GM18502 (cell line): Measurements from ENCODE around the gene HTR2B.
"Not testable (repeated sequence)": the region's sequence is repeated elsewhere in the genome, so short reads cannot be mapped to it uniquely, and the experiment has no call there.

Source experiments
- ATAC-seq: cut with Tn5 transposase; IDR thresholded peaks from one replicate; pipeline ENCODE4 v1.9.1; 2021; ENCODE audit warnings: mild to moderate bottlenecking; ENCODE audit not compliant: unreplicated experiment, poor library complexity

The HTR2B gene

DNA sequence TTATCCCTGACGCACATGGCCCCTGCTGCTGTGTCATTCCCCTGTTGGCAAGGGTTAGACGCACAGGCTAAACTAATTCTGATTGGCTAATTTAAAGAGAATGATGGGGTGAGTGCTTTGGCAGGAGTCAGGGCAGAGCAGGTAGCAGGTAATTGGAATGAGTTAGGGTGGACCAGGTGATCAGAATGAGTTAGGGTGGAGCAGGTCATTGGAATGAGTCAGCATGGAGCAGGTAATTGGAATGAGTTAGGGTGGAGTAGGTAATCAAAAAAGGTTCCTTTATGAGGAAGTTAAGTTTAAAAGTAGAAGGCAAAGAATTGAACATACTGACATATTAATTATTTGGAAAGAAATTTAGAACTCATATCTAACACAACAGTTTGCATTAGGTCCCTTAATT lies 24.5 kb downstream of the HTR2B start:
- not testable (repeated sequence) for ATAC-seq

DNA sequence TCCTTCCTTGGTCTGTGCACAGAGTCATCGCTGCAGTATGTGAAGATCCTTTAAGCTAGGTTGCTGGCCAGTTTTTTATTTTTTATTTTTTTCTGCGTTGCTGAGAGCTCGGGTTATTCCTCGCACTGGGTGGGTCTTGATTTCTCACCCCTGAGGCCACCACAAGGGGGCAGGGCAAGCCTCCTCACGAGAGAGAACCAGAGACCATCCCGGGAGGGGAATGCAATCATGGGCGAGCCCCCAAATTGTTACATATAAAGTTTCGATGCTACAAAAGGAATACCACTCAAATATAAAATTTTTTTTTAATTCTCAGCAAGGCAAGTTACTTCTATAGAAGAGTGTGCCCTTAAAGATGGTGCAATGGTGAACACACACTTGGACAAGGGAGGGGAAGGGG lies 24.9 kb downstream of the HTR2B start:
- ATAC-seq: no peak

DNA sequence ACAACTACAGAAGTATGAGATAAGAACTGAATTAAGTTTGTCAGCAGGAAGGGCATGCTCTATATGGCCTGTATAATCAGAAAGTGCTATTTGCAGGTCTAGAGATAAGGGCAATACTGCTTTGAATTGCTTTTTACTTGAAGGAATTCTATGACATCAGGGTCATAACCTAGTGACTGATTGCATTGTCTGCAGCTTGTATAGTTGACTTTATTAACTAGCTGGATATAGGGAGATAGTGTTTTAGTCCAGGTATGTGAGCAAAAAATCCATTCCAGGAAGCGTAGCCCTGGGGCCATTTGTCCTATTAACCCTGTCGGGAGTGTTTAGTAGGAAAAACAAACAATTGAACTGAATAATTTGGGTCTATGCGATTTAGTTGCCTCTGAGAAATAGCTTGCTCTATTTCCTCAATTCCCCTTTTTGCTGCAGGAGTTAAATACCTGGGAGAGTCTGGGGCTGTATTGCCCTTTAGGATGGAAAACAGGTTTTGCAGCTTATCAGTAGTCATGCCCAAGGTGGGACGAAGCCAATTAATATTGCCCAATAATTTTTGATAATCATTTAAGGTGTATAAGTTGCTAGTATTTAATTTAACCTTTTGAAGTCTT lies 30.0 kb downstream of the HTR2B start:
- ATAC-seq: no peak

DNA sequence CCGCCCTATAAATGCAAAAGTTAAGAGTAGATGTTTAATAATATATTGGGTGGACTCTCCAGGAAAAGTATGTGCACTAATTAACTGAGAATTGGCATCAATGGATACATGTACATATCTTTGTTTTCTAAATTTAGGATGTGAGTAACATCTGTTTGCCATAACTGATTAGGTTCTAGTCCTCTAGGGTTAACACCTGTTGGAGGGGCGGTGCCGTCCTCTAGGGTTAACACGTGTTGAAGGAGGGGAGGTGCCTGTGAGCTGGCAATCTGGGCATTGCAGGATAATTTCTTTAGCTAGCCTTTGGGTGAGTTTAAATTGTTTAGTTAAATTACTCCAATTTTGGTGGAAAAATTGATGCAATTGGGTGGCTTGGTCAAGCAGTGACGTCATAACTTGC lies 30.9 kb downstream of the HTR2B start:
- no peak for ATAC-seq

DNA sequence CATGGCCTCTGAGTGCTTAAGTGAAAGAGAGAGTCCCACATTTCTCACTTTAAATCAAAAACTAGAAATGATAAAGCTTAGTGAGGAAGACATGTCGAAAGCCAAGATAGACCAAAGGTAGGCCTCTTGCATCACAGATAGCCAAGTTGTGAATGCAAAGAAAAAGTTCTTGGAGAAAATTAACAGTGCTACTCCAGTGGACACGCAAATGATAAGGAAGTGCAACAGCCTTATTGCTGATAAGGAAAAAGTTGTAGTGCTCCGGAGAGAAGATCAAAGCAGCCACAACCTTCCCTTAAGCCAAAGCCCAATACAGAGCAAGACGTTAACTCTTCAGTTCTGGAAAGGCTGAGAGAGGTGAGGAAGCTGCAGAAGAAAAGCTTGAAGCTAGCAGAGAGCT lies 36.1 kb downstream of the HTR2B start:
- no peak for ATAC-seq

DNA sequence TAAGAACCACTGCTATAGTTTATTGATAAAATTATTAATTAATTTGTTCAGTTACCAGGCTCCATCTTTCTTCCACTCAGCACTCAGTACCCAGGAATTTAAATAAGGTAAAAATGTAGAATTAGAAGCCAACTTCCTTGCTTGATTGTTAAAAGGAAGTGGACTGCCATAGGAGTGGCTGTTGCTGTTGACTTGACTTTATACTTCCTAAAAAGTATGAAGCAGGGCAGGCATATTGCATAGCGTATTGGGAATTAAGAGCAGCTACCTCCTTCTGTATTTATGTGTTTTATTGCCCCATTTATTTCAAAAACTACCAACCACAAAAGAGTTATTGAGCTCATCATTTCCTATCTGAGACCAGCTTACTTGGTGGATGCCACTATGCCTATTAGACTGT lies 40.3 kb downstream of the HTR2B start:
- ATAC-seq: no peak

DNA sequence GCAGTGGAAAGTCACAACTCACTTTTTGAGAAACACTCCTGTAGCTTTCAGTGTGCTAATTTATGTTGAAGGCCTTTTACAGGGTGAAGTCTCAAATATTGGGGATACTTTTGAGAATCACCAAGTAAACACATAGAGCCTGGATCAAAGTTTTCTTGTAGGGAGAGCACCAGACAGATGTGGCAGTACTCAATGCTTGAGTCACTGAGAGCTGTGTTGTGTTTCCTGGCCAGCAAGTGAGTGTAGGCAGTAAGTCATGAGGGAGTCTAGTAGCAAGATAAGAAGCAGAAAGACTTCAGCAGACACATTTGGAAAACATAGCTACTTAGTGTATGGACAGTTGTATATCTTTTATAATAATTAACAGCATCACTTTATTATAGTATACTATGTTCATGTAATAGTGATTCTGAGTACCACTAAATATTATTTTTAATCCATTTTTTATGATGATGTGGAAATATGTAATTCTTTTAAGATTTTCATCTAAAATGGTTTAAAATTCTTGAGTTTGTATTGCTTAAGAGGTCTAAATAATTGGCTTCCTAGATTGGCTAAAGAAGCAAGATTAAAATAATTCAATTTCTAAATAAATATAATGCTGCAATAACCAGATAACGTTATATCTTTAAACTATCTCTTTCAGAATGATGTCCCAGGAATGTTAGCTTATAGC lies 55.3 kb downstream of the HTR2B start:
- no peak for ATAC-seq

DNA sequence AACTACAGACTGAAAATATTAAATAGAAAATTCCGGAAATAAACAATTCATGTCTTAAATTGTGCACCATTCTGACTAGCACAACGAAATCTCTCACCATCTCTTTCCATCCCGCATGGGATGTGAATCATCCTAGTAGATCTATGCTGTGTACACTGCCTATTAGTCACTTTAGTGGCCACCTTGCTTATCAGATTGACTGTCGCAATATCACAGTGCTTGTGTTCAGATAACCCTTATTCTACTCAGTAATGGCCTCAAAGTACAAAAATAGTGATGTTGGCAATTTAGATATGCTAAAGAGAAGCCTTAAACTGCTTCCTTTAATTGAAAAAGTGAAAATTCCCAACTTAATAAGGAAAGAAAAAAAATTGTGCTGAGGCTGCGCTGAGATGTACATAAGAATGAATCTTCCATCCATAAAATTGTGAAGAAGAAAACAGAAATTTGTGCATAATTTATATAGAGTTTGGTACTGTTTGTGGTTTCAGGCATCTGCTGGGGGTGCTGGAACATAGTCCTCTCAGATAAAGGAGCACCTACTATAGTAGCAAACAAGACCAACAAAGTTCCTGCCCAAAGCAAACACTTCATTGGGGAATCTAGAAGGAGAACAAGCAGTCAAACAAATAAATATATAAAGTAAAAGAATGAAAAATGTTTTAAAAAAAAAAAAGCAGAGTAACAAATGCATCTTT lies 56.2 kb downstream of the HTR2B start:
- ATAC-seq: no peak

DNA sequence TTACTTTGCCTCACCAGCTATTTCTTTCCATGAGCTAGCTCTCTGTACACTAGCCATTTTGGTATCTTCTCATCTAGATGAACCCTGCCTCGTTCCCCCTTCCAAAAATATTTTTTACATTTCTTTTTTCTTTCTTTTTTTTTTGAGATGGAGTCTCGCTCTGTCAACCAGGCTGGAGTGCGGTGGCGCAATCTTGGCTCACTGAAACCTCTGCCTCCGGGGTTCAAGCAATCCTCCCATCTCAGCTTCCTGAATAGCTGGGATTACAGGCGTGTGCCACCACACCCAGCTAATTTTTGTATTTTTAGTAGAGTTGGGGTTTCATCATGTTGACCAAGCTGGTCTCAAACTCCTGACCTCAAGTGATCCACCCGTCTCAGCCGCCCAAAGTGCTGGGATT lies 57.3 kb downstream of the HTR2B start:
- ATAC-seq: not testable (repeated sequence)

DNA sequence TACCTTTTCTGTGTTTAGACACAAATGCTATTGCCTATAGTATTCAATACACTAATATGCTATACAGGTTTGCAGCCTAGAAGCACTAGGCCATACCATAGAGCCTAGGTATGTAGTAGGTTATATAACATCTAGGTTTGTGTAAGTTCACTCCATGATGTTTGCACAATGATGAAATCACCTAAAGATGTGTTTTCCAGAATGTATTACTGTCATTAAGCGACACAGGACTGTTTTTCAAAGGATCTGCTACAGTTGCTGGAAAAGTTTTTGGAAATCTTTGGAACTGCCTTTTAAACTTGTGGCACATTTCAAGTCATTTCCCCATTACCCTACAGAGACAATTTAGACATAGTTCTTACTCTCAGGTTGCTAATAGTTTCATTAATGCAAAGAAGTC lies 58.9 kb downstream of the HTR2B start:
- ATAC-seq: no peak

DNA sequence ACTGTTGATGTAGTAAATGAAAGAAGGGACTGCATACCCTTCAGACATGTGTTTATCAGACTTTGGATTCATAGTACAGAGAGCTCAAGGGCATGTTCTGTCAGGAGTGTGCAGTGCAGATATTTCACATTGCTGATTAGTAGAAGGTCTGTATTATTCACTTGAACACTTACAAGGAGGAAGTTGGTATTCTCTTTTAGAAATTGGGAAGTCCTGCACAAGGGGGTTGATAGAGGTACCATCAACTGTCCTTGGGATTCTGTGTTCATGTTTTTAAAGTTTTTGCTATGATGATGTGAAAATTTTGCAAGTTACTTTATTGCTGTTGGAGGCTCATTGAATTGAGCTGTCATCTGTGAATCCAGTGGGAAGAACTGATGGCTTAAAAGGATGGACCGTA lies 61.5 kb downstream of the HTR2B start:
- no peak for ATAC-seq

DNA sequence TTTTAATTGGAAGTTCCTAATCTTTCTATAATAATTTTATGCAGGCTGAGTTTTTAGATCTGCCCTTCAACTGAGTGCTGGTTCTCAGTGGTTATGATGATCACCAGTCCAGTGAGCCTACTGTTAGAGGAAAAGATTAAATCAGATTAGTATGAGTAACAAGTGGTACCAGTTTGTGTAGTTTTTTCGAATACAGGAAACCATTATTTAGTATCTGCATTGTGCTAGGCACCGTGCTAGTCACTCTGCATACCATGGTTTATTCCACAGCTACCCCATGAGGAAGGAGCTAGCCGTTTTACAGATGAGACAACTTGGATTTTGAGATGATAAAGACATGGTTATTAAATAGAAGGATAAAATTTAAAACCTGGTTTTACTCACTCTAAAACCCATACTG lies 62.1 kb downstream of the HTR2B start:
- ATAC-seq: no peak

DNA sequence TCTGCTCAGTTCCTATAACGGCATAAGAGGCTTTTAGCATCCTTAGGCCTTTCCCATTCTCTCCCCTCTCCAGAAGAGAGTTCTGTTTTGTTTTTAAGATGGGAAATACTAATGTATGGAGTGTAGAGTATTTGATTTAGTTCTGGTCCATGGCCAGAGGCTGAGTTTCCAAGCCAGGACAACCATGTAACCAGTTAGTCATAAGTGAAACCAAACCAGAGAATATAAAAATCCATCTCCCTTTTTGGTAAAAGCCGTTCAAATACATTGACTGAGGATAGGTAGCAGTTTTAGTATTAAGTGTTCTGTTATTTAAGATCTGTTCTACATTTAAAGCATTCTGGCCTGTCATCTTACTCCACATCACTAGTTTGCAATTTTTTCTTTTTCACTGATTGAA lies 65.1 kb downstream of the HTR2B start:
- no peak for ATAC-seq

DNA sequence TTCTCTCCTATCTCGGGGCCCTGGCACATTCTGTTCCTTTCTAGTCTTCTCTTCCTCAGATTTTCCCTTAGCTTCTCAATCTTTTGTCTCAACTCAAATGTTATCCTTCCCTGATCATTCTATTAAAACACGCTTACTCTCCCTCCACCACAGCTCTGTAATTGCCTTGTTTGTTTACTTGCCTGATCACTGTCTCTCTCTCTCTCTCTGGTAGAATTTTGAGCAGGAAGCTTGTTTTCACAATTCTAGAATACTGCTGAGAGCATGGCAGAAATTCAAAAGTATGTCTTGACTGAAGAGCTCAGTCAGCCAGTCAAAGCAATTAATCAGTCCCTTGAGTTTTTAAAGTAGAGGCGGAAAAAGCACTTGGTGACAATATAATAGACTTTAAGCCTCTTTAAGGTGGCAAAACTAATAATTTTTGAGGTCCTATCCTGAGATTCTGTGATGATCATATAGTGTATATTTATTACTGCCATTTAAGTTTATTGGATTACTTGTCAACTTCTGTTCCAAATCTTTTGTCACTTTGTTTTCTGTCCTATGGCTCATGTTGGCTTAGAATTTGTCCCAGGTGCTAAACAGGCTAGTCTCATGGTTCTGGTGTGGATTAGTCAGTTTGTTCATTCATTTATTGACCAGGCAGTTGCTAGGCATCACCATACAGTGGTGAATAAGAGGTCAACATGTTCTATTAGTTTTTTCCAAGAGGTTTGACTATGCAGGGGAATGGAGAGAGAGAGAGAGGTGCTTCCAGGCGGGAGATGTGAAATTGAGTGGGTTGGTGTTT lies 65.9 kb downstream of the HTR2B start:
- no peak for ATAC-seq
